ENCODE data around the gene TSHZ2.
"Not testable (repeated sequence)": the region's sequence is repeated elsewhere in the genome, so short reads cannot be mapped to it uniquely, and the experiment has no call there.

The TSHZ2 gene

GRCh38 chr20:53502820-53503219, 530.7 kb downstream of the TSHZ2 start:
- H3K9me3 ChIP-seq (ENCODE audit: insufficient read depth, low read depth, low read length), result no peaks in the 10 kb centered on the region; the same call in 1 of the 2 replicates
- peak overlapping the region; percentile 50 for H3K4me3 ChIP-seq (ENCODE audit: low read length)
- H3K36me3 ChIP-seq (ENCODE audit: insufficient read depth, low read length), result 0 out of 2 replicates have a peak, but pooled peaks cover 3% of the 10 kb centered on the region
- H3K9ac ChIP-seq (ENCODE audit: low read depth, low read length), result no peak overlapping the region
- WGBS, result 92% methylated on average over 4 of the region's 4 CpGs
- H3K4me1 ChIP-seq (ENCODE audit: insufficient read depth, low read length), result no peaks in the 10 kb centered on the region
- no peak overlapping the region for H3K27ac ChIP-seq (ENCODE audit: low read depth, low read length)
- no peaks in the 10 kb centered on the region for H3K27me3 ChIP-seq (ENCODE audit: insufficient read depth, low read length)

DNA sequence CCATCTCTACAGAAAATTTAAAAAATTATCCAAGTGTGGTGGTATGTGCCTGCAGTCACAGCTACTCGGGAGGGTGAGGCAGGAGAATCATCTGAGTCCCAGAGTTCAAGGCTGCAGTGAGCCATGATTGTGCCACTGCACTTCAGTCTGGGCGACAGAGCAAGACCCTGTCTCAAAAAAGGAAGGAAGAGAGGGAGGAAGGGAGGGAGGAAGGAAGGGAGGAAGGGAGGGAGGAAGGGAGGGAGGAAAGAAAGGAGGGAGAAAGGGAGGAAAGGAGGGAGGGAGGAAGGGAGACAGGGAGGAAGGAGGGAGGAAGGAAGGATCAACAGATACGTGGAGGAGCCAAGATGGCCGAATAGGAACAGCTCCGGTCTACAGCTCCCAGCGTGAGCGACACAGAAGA, 531.4 kb downstream of the TSHZ2 start:
- Histone ChIP-seq H3K9ac (ENCODE audit: low read depth, low read length) (peak overlapping the region; percentile 68), H3K27ac (ENCODE audit: low read depth, low read length) (no peak overlapping the region), H3K9me3 (ENCODE audit: insufficient read depth, low read depth, low read length) (no peaks in the 10 kb centered on the region; the same call in 1 of the 2 replicates), H3K4me3 (ENCODE audit: low read length) (peak overlapping the region; percentile 50), H3K4me1 (ENCODE audit: insufficient read depth, low read length) (no peaks in the 10 kb centered on the region), H3K36me3 (ENCODE audit: insufficient read depth, low read length) (0 out of 2 replicates have a peak, but pooled peaks cover 3% of the 10 kb centered on the region), H3K27me3 (ENCODE audit: insufficient read depth, low read length) (no peaks in the 10 kb centered on the region)
- 24% methylated on average over 7 of the region's 7 CpGs for WGBS

DNA sequence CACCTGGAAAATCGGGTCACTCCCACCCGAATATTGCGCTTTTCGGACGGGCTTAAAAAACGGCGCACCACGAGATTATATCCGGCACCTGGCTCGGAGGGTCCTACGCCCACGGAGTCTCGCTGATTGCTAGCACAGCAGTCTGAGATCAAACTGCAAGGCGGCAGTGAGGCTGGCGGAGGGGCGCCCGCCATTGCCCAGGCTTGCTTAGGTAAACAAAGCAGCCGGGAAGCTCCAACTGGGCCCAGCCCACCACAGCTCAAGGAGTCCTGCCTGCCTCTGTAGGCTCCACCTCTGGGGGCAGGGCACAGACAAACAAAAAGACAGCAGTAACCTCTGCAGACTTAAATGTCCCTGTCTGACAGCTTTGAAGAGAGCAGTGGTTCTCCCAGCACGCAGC, 531.9 kb downstream of the TSHZ2 start:
- H3K9me3 ChIP-seq (ENCODE audit: insufficient read depth, low read depth, low read length); H3K36me3 ChIP-seq (ENCODE audit: insufficient read depth, low read length); H3K27ac ChIP-seq (ENCODE audit: low read depth, low read length); H3K9ac ChIP-seq (ENCODE audit: low read depth, low read length); H3K4me1 ChIP-seq (ENCODE audit: insufficient read depth, low read length); H3K27me3 ChIP-seq (ENCODE audit: insufficient read depth, low read length): not testable (repeated sequence)
- WGBS, result 8% methylated on average over 17 of the region's 19 CpGs
- peak overlapping the region; percentile 27; the same call in 1 of the 2 replicates for H3K4me3 ChIP-seq (ENCODE audit: low read length)

- no peaks in the 10 kb centered on the region for H3K4me1 ChIP-seq (ENCODE audit: insufficient read depth, low read length)
- H3K9ac ChIP-seq (ENCODE audit: low read depth, low read length), result no peak overlapping the region
- no peaks in the 10 kb centered on the region for H3K9me3 ChIP-seq (ENCODE audit: insufficient read depth, low read depth, low read length)
- H3K27me3 ChIP-seq (ENCODE audit: insufficient read depth, low read length), result no peaks in the 10 kb centered on the region
- no peak overlapping the region for H3K27ac ChIP-seq (ENCODE audit: low read depth, low read length)
- no peak overlapping the region for H3K4me3 ChIP-seq (ENCODE audit: low read length)
- WGBS, result 95% methylated on average over 9 of the region's 9 CpGs
- H3K36me3 ChIP-seq (ENCODE audit: insufficient read depth, low read length), result no peaks in the 10 kb centered on the region
Measured at GRCh38 chr20:53510262-53510661, 538.1 kb downstream of the TSHZ2 start.

- Histone ChIP-seq H3K27me3 (ENCODE audit: insufficient read depth, low read length) (no peaks in the 10 kb centered on the region), H3K4me1 (ENCODE audit: insufficient read depth, low read length) (no peaks in the 10 kb centered on the region), H3K36me3 (ENCODE audit: insufficient read depth, low read length) (no peaks in the 10 kb centered on the region), H3K9me3 (ENCODE audit: insufficient read depth, low read depth, low read length) (no peaks in the 10 kb centered on the region), H3K27ac (ENCODE audit: low read depth, low read length) (no peak overlapping the region), H3K9ac (ENCODE audit: low read depth, low read length) (no peak overlapping the region), H3K4me3 (ENCODE audit: low read length) (no peak overlapping the region)
- 93% methylated on average over 8 of the region's 8 CpGs for WGBS
Measured at GRCh38 chr20:53510704-53511103, 538.5 kb downstream of the TSHZ2 start.

- Histone ChIP-seq H3K4me1 (ENCODE audit: insufficient read depth, low read length) (no peaks in the 10 kb centered on the region), H3K4me3 (ENCODE audit: low read length) (no peak overlapping the region), H3K27ac (ENCODE audit: low read depth, low read length) (no peak overlapping the region), H3K9me3 (ENCODE audit: insufficient read depth, low read depth, low read length) (no peaks in the 10 kb centered on the region), H3K27me3 (ENCODE audit: insufficient read depth, low read length) (no peaks in the 10 kb centered on the region), H3K36me3 (ENCODE audit: insufficient read depth, low read length) (no peaks in the 10 kb centered on the region), H3K9ac (ENCODE audit: low read depth, low read length) (no peak overlapping the region)
- 95% methylated on average over 6 of the region's 9 CpGs for WGBS
Measured at GRCh38 chr20:53512076-53512475, 539.9 kb downstream of the TSHZ2 start.

DNA sequence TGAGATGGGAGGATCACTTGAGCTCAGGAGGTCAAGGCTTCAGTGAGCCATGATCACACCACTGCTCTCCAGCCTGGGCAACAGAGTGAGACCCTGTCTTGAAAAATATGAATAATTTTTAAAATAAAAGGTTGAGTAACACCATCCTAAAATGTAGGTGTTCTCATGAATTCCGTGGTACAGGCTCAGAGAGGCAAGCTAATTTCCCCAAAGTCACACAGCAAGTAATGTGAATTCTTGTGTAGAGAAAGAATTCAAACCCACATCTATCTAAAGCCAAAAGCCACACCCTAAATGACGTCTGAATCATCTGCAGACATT, 541.0 kb downstream of the TSHZ2 start:
- no peak overlapping the region for H3K4me3 ChIP-seq (ENCODE audit: low read length)

DNA sequence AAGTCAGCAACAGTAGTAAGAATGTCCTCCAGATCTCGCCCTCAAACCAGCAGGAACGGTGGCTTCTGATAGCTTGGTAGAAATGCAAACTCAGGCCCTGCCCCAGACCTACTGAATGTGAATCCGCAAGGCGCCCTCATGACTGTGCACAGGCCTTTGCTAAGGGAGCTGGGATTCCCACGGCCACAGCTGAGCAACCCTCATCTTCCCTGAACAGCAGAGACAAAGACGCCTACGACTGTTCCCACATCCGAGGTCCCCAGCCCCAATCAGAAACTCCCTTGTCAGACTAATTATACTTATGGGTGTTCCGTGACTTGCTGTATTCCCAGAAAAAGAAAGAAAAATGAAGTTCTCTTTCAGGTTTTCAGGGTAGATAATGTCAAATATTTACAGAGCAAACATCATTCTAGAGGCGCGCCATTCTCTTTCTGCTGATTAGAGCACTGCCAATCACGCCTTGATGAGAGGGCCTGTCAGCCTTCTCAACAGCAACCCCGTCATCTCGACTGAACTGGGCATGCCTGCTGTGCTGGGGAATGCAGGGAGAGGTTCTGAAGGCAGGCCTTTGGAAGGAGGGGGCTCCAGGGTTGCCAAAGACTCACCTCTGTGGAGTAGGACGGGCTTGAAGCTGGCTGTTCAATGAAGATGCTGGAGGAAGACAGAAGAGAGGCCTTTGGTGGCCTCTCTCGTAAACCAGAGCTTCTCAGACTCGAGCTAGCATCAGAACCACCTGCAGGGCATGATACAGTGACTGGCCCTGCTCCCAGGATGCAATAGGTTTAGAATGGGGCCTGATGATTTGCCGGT, 541.5 kb downstream of the TSHZ2 start:
- Histone ChIP-seq H3K4me3 (ENCODE audit: low read length) (no peak overlapping the region), H3K36me3 (ENCODE audit: insufficient read depth, low read length) (no peaks in the 10 kb centered on the region), H3K27ac (ENCODE audit: low read depth, low read length) (no peak overlapping the region), H3K27me3 (ENCODE audit: insufficient read depth, low read length) (no peaks in the 10 kb centered on the region), H3K4me1 (ENCODE audit: insufficient read depth, low read length) (no peaks in the 10 kb centered on the region), H3K9me3 (ENCODE audit: insufficient read depth, low read depth, low read length) (no peaks in the 10 kb centered on the region), H3K9ac (ENCODE audit: low read depth, low read length) (no peak overlapping the region)
- WGBS, result 94% methylated on average over 18 of the region's 18 CpGs

More for the DNA sequence above, 541.0 kb downstream of the TSHZ2 start:
- Histone ChIP-seq H3K27ac (ENCODE audit: low read depth, low read length) (no peak overlapping the region), H3K36me3 (ENCODE audit: insufficient read depth, low read length) (no peaks in the 10 kb centered on the region), H3K9ac (ENCODE audit: low read depth, low read length) (no peak overlapping the region), H3K9me3 (ENCODE audit: insufficient read depth, low read depth, low read length) (no peaks in the 10 kb centered on the region), H3K4me1 (ENCODE audit: insufficient read depth, low read length) (no peaks in the 10 kb centered on the region), H3K27me3 (ENCODE audit: insufficient read depth, low read length) (no peaks in the 10 kb centered on the region)
- 85% methylated on average over 2 of the region's 2 CpGs for WGBS

DNA sequence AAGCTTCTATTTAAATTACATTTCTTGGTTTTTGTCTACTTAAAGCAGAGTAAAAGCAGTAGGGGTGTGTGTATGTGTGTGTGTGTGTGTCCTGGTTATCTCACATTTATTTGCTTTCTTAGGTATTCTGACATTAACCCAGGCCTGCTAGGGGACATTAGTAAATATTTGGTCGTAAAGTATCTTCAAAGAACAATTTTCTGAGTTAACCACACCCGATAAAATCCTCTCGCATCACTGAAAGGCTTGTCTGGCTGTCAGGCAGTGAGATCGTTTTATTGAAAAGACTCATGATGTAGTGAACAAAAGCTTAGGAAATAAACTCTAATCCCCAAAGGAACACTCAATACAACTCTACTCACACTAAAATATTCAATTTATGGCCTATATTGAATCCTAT, 543.6 kb downstream of the TSHZ2 start:
- no peak overlapping the region for H3K27ac ChIP-seq (ENCODE audit: low read depth, low read length)
- H3K4me3 ChIP-seq (ENCODE audit: low read length), result no peak overlapping the region
- H3K9ac ChIP-seq (ENCODE audit: low read depth, low read length), result no peak overlapping the region
- no peaks in the 10 kb centered on the region for H3K27me3 ChIP-seq (ENCODE audit: insufficient read depth, low read length)
- no peaks in the 10 kb centered on the region for H3K9me3 ChIP-seq (ENCODE audit: insufficient read depth, low read depth, low read length)
- no peaks in the 10 kb centered on the region for H3K36me3 ChIP-seq (ENCODE audit: insufficient read depth, low read length)
- H3K4me1 ChIP-seq (ENCODE audit: insufficient read depth, low read length), result no peaks in the 10 kb centered on the region
- WGBS, result 89% methylated on average over 4 of the region's 4 CpGs

DNA sequence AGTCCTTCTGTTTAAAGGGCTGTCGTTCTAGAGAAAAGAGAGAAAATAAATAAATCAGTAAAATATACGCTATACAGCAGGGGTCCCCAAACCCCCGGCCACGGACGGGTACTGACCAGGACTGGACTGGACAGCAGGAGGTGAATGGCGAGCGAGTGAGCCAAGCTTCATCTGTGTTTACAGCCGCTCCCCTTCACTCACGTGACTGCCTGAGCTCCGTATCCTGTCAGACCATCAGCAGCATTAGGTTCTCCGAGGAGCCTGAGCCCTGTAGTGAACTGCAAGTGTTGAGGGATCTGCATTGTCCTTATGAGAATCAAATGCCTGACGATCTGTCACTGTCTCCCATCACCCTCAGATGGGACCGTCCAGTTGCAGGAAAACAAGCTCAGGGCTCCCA, 545.0 kb downstream of the TSHZ2 start:
- Histone ChIP-seq H3K36me3 (ENCODE audit: insufficient read depth, low read length) (no peaks in the 10 kb centered on the region), H3K4me3 (ENCODE audit: low read length) (no peak overlapping the region), H3K27ac (ENCODE audit: low read depth, low read length) (no peak overlapping the region), H3K9me3 (ENCODE audit: insufficient read depth, low read depth, low read length) (no peaks in the 10 kb centered on the region), H3K27me3 (ENCODE audit: insufficient read depth, low read length) (no peaks in the 10 kb centered on the region), H3K4me1 (ENCODE audit: insufficient read depth, low read length) (no peaks in the 10 kb centered on the region), H3K9ac (ENCODE audit: low read depth, low read length) (no peak overlapping the region)
- WGBS, result 89% methylated on average over 12 of the region's 13 CpGs

- not testable (repeated sequence) for H3K27ac ChIP-seq (ENCODE audit: low read depth, low read length); H3K9ac ChIP-seq (ENCODE audit: low read depth, low read length); H3K4me3 ChIP-seq (ENCODE audit: low read length); H3K27me3 ChIP-seq (ENCODE audit: insufficient read depth, low read length); H3K4me1 ChIP-seq (ENCODE audit: insufficient read depth, low read length); H3K9me3 ChIP-seq (ENCODE audit: insufficient read depth, low read depth, low read length); H3K36me3 ChIP-seq (ENCODE audit: insufficient read depth, low read length)
- 96% methylated on average over 5 of the region's 5 CpGs for WGBS
Measured at GRCh38 chr20:53521421-53521820, 549.3 kb downstream of the TSHZ2 start.

DNA sequence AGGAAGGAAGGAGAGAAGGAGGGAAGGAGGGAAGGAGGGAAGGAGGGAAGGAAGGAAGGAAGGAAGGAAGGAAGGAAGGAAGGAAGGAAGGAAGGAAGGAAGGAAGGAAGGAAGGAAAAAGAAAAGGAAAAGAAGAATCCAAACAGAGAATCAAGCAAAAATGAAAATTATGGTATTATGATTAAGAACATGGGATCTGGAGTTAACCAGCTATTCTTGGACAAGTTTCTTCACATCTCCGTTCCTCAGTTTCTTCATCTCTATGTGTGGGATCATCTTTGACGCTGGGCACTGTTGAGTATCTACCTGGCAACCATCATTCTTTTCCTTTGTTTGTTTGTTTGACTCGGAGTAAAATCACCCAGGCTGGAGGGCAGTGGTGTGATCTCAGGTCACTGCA, 549.9 kb downstream of the TSHZ2 start:
- no peaks in the 10 kb centered on the region for H3K27me3 ChIP-seq (ENCODE audit: insufficient read depth, low read length)
- H3K4me1 ChIP-seq (ENCODE audit: insufficient read depth, low read length), result no peaks in the 10 kb centered on the region
- H3K36me3 ChIP-seq (ENCODE audit: insufficient read depth, low read length), result no peaks in the 10 kb centered on the region
- no peak overlapping the region for H3K4me3 ChIP-seq (ENCODE audit: low read length)
- no peak overlapping the region for H3K9ac ChIP-seq (ENCODE audit: low read depth, low read length)
- 95% methylated on average over 3 of the region's 3 CpGs for WGBS
- H3K9me3 ChIP-seq (ENCODE audit: insufficient read depth, low read depth, low read length), result no peaks in the 10 kb centered on the region
- H3K27ac ChIP-seq (ENCODE audit: low read depth, low read length), result no peak overlapping the region
